Amygdala (tissue), 56 donors: ENCODE measurements around the gene LYZL4.

Experiments used
- DNase-seq, 56 donors: peaks; one replicate each; lab custom pipeline; 2025; lab: John Stamatoyannopoulos, UW

Gene LYZL4

DNA sequence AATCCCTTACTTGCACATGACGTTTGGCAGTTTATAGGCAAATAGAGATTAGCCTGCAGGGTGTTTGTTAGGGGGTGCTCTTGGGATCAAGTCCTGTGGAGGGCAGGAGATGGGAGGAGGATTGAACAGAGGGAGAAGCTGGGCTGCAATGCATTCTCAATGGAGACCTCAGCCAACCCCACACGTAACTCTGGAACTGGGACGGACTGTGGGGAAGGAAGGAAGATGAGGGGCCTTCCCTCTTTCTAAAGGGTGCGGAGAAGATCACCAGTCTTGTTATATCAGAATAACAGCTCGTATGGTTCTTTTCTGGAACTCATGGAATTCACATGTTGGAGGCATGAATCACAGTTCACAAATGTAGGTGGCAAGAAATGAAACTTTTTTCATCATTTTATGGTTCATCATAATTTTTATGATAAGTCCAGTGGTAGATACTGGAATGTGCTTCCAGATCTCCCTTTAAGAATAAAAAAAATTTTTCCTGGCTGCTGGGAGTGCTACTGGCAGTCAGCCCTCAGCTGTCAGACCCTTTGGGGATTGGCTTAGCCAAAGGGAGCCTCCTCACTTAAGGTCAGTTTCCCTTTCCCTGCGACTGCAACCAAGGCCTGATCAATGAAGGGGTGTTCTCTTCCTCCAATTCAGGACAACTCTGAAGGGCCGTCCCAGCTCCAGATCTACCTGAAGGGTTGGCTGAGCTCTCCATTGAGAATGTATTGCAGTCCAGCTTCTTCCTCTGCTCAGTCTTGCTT, 20.5 kb upstream of the LYZL4 start:
- DNase-seq: no peak

DNA sequence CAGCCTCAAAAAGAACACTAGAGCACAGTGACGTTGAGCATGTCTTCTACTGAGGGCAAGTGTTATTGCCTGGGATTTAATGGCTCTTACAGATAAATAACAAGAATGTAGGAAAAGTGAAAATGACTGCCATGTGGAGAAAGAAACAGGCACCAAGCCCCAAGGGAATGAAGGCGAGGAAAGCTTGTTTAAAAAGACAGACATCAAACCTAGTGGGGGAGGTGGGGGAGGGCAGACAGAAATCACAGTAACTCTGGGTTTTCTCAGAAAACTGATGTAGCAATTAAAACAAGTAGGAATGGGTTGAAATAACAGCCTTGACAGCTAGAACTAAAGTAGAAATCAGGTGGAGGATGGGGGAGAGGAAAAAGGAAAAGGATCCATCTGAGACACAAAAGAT, 18.4 kb upstream of the LYZL4 start:
- no peak for DNase-seq

DNA sequence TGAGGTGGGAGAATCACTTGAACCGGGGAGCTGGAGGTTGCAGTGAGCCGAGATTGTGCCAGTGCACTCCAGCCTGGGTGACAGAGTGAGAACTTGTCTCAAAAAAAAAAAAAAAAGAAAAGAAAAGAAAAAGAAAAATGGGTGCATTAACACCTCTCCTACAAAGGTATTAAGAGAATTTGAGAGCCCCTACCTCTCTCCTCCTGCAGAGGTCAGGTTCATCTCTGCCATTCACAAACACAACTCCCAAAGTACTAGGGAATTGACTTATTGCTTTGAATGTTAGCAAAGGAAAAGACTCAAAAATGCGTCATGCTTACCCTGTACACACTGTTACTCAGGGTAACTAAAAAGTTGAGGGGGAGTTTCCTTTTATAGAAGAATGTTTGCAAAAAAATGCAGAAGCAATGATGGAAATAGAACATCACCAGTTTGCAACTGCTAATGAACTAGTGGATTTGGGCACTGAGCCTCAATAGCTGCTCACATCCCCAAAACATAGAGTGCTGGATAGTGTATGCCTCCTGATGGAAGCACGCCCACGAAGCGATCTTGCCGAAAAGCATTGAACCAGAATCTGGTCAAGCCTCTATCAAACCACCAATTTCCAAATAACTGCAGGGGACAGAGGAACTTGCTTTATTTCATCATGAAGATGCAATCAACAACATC, 15.5 kb upstream of the LYZL4 start:
- peak in 8 of 56 donors; percentile 4 to 14 (median 12) for DNase-seq

DNA sequence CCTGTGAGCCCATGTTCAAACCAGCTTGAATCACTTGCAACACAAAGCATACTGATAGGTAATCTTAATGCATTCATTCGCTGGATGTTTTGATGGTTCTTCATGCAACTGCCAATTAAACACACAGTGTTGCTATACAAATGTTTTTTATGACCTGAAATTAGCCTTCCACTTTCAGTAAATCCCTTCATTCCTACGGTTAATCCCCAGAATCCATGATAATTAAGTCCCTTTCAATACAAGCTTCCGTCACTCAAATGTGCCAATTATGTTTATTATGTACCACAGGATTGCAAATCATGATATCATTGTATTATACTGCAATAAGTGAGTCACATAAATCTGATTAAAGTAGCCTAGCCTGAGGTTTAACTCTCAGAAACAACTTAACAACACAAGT, 14.5 kb upstream of the LYZL4 start:
- DNase-seq: no peak

DNA sequence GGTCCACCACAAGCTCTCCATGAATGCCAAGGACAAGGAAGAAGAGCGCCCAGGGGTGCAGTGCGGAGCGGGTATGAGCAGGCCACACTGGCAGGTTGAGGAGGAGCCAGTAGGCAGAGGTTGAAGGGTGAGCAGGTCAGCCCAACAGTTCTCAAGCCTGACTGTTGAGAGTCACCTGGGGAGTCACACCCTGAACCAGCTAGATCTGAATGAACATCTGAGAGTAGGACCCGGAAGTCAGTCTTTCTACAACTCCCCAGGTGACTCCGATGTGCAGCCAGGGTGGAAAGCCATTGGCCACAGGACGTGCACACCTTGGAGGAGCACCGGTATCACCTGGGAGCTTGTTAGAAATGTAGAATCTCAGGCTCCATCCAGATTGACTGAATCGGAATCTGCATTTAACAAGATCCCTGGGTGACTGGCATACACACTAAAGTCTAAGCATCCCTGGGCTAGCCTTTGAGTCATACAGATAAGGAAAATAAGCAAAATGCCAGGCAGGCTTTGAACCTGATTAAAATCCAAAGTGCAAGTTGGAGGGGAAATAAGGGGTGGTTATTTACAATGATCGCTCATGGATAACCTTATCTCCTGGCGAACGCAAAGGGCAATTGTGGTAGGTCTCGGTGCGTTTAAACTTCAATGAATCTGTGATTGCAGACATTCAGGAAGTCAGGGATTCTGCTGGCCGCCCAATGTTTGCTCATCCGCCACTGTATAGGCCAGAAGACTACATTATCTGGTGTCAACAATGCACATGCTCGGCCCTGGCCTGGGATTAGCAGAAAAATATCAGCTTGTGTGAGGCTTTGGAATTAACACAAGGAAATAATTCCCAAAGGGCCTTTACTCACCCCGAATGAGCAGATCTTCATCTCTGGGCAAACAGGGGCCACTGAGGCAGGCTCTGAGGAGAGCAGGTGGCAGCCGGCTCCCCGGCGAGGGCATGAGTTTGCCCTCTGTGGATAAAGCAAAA, 11.7 kb upstream of the LYZL4 start:
- no peak for DNase-seq

DNA sequence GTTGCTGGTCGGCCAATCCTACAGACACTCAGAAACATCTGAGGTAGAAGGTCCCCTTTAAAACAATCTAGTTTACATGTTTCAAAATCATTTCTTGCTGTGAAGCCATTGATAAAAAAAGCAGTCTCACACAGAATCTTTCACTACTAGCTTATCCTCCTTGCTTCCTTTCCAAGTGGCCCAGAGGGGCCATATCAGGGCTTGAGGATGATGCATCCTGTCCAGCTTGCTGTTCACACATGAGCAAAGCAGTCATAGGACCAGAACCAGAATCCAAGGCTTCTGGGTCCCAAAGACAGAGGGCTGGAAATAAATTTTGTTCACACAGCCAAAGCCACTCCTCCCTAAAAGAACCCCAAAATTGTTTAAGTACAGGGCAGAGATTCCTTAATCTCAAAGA, 9.2 kb upstream of the LYZL4 start:
- no peak for DNase-seq

DNA sequence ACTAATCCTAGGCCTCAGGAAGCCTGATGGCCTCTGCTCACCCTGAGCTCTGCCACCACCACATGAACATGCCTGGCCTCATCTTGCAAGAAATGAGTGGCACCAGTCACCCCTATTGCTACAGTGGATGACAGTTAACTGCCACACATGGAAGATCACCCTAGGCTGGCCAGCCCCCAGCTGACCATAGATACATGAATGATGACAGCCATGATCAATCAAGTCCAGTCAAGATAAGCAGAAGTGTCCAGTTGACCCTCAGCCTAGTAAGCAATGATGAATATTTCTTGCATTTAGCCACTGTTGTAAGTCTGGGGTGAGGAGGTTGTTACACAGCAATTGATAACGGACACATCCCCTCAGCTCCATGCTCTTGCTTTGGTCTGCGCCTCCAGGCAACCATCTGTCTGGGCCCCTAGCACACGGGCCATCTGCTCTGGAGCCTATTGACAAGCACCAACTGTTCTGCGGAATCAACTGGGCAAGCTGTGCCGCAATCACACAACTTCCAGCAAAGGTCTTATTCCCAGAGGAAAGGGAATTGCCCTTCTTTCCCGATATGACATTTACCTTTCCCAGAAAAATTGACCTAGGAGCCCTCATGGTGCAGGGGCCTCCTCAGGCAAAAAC, 2.2 kb upstream of the LYZL4 start:
- no peak for DNase-seq

DNA sequence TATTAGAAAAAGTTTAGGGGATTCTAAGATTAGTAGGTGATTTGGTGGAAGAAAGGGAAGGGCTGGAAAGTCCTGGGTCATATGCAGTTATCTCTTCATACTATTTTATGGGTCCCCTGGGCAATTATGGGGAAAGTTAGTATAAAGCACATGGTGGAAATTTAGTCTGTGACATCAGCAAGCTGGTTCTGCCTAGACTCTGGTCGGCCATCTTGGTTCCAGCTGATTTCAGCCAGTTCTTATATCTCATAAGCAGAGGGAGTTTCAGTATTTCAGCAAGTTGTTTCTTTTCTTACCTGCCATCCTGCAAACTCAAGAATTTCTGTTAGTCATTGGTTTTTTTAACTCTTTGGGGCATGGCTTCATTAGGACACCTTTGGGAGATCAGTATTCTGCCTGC, 1.0 kb upstream of the LYZL4 start:
- no peak for DNase-seq

DNA sequence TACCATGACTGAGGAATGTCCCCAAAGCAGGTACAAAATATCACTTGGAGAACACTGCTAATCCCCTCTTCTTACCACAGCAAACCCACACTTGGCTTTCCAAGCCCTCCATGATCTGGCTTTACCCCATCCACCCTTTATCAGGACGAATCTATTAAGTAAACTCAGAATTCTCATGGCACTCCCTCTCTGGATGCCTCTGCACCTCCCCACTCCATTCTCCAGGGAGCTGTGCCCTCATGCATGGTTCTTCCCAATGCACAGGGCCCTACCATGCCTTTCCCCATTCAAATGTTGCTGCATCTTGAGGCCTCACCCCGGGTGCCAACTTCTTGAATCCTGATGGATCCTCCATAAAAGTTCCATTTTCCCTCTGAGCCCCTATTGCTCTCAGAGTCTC, 2.3 kb downstream of the LYZL4 start:
- no peak for DNase-seq

DNA sequence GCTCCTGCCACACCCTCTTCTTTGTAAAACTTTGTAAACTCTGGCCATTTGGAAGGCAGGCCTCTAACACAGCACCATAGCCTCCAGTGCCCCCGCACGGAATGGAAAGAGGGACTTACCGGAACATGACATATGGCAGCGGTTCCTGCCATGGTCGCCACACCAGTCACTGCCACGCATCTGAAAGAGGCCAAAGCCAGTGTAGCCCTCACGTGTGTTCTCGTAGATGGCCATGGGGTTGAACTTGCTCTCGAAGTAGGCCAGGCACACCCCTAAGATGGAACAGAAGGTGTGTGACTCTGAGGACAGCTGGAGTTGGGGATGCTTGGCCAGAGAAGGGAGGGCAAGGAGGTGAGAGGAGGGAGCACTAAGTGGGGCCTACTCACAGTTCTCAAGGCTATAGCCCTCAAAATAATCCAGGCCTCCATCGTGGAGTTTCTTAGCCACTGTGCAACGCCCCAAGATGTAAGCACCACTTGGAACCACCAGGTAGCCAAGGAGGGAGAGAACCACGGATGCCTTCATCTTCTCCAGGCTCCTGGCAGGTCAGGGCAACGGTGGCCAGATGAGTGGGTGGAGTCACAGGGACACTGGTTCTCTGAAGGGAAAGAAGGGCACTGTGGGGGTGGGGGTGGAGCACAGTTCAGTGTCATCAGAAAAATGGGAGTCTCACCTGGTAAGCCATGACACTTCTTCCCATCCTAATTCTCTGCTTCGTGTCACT, 3.5 kb downstream of the LYZL4 start:
- DNase-seq: no peak

DNA sequence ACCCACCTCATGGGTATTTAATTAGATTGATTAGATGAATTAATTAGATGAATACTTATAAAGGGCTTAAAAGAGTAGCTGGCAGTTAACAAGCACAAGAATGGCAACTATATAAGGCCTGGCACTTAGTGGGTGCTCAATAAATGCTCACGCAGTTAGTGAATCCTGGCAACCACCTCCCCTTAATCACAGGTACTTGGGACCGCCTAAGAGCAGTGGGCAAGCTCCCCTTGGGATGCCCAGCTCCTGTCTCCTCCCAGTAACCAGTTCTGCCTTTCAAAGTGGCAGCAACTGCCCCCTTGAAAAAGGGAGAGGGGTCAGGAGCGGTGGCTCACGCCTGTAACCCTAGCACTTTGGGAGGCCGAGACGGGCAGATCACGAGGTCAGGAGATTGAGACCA, 4.6 kb downstream of the LYZL4 start:
- DNase-seq: no peak

DNA sequence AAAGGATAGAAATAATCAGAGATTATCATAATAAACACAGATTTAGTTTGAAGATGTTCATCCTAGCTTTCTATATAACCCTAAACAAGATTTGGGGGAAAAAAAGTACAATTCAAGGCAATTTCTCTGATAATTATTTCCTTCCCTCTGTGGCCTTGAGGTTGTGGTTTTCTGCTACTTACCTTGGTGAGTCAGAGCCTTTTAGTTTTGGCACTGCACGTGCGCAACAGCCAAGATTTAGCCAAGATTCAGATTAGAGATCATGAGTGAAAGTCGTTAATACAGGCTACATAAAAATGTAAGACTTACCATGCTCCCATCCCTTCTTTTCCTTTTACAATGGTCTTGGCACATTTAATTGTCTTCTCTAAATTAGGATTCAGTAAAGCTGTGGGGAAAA, 6.7 kb downstream of the LYZL4 start:
- DNase-seq: no peak

DNA sequence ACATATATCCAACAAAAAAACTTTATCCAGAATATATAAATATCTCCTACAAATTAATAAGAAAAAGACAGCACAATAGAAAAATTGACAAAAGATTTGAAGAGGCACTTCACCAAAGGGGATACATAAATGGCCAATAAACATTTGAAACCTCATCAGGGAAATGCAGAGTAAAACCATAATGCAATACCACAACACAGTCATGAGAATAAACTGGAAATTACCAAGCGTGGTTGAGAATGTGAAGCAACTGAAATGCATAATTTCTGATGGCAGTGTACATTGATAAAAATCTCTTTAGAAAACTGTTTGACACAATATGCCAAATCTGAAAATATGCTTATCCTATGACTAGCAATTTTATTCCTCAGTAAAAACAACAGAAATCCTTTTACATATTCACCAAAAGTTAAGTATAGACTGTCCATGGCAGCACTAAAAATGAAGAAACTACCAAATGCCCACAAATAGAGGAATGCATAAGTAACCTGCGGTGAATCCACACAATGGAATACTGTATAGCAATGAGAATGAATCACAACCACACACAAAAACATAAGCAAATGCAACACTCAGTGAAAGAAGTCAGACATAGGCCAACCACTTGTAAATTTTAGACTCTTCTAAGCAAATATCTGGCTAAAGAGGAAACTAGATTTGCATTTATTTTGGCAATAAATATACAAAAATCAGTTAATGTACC, 7.9 kb downstream of the LYZL4 start:
- DNase-seq: no peak

DNA sequence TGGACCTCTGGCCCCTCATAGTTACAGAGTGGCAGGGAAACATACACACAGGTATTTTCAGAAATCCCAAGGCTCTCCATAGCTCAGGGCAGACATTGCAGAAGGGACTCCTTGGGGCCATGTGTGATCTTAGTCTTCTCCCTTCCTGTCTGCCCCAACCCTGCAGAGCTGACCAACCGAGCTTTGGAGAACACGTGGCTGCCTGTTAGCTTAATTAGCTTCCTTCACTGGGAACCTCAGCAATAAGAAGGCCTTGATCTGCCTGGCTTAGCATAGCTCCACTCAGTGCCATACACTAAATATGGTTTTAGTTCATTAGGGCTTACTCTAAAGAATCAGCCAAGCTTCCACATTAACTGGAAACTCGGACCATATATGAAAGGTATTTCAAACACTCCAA, 12.3 kb downstream of the LYZL4 start:
- DNase-seq: no peak

DNA sequence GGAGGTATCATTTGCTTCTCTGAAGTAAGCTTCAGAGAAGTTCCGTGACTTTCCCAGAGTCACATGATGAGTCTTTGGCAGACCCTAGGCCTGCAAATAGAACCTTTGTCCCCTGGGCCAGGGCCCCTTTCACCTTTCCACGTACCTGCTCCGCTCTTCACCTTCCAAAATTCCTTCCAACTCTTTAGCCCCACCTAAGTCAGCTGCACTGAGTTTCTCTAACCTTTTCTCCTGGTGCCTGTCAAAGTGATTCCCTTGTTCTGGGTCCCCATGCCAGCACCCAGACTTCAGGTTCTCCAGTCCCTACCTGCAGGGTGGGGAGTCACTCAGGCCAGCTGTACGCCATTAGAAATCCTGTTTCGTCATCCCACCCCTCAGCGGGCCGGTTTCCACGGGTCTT, 12.8 kb downstream of the LYZL4 start:
- DNase-seq: no peak

DNA sequence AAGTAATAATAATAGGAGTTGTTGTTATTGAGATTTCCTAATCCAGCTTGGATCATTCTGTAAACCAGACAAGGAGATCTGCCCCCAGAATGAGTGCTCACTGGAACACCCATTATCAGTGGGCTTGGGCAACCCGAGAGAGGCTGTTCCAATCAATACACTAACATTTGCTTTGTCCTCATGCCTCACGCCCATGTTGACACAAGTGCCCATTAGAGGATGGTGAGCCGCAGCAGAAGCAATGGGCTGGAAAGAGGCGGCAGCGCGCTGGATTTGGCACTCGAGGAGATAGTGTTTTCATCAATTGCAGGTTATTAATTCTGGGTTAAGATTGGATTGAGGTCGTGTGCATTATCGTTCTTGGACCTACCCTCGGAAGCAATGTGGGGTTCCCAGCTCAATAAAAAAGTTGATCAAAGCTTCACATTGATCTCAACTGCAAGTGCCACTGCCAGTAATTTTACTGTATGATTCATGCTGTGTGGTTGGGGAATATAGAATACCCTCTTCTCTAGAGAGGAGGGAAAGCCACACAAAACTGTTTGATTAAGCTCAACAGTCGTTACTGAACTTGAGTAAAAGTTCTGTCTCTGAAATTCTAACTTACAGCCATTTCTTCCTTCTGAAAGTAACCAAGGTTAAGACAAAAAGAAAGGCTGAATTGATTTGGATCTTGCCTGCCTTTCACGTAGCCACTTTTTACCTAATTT, 15.7 kb downstream of the LYZL4 start:
- no peak for DNase-seq

DNA sequence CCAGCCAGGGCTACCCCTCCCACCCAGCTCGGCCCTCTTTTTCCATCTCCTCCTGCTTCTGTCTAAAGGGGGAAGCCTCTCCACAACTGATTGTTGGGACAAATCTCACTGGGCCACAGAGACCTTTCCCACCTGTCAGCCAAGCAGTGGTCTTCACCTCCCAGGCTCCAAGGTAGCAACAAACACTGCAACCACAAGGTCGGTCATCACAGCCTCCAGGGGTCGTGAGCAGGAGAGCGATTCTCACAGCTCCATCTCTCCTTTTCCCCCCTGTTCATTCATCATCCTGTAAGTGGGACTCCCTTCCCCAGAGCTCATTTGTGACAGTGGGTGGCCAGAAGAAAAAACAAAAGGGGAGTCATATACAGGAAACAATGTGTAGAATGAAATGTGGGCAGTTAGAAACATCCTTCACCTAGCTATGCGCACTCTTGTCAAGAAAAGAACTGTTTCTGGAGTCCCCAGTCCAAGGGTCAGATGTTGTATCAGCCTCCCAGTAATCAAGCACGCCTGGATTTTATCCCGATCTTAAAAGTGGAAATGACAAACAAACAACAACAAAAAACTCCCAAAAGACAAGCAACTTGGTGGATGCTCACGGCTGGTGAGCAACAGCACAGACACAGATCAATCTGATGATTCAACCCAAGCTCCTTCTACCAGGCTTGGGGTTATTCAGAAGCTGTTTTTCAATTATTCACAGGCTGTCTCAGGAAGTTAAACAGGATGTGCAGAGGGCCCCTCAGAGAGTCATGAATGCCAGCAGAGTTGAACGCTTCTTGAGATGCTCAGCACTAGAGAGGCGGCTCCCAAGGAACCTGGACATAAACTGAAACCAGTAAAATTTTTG, 22.4 kb downstream of the LYZL4 start:
- no peak for DNase-seq

DNA sequence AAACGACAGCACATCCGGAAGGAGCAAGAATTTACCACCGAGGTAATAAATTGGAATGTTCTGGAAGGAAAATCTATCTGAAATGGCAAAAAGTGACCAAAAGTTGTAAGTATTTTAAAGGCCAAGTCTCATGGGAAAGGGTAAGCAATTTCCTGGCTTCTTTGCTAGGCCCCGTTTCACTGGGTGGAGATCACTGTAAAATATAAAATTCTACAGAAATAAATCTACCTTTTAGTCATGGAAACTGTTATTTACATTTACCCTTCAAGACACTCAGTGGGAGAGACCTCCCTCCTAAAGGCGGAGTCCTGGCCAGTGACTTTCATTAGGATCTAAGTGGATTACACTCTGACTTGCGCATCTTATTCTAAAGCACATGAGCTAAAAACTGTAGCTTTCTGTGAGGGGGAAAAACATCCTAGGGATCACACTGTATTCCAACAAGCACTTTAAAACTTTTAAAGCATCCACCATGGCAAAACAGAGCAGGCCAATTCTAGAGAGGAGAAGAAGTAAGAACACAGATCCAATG, 28.8 kb downstream of the LYZL4 start:
- no peak for DNase-seq
